ENCODE measurements around the gene DLG2.

The DLG2 gene

DNA sequence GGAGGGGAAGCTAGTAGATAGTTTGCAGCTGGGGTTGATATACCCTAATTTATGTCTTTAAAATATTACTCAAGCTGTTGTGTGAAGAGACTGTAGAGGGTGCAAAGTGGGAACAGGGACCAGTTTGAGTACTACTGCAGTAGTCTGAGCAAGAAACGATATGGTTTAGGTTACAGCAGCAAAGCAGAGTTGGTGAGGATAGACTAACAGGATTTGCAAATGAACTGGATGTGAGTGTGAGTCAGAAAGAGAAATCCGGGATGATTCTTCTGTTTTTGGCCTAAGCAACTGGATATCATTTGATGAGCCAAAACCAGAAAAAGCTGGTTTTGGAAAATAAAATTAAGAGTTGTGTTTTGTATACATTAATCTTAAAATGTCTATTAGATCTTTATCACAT, 1591.5 kb downstream of the DLG2 start:
- DNase-seq, result no peak

DNA sequence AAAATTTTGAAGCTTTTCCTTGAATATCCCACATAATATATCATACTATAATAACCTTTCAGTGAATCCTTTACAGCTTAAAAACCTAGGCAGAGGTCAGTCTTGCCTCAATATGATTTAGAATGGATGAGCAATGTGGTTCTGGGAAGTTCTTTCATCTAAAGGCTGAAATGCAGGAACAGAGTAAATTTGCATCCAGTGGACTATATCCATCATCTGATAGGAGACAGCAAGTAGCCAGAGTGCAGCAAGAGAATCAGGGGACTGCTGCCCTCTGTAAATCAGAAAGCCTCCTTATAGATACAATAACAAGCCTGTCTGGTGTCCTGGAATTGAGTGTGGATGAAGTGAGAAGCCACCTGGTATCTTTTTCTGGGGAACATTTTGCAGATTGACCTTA, 1592.7 kb downstream of the DLG2 start:
- DNase-seq, result no peak

- no peak for DNase-seq
These were observed 1602.9 kb downstream of the DLG2 start for GRCh38 chr11:84024266-84024665.

GRCh38 chr11:84022695-84023094, 1604.4 kb downstream of the DLG2 start:
- DNase-seq, result no peak

- no peak for DNase-seq
These were observed 1604.9 kb downstream of the DLG2 start for GRCh38 chr11:84022201-84022600.

- no peak for DNase-seq
These were observed 1605.9 kb downstream of the DLG2 start for GRCh38 chr11:84021291-84021690.

DNA sequence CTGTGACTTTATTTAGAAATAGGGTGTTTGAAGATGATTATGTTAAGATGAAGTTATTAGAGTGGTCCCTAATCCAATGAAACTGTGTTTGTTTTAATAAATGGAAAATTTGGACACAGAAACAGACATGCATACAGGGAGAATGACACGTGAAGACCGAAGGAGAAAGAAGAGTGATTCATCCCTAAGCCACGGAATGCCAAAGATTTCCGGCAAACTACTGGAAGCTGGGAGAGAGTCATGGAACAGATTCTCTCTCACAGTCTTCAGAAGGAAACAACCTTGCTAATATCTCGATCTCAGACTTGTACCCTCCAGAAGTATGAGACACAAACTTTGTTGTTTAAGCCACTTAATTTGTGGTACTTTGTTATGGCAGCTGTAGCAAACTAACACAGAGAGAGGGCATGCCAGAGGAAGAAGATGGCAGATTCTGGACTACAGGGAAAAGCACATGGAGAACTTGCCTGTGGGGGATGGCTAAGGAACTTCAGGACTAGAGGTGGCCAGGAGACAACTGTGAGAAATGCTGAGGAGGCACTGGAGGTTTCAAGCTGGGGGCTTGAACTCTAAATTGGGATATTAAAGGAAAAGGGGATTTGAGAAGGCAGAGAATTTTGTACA, 1607.5 kb downstream of the DLG2 start:
- no peak for DNase-seq

GRCh38 chr11:84014539-84014938, 1612.6 kb downstream of the DLG2 start:
- no peak for DNase-seq

DNA sequence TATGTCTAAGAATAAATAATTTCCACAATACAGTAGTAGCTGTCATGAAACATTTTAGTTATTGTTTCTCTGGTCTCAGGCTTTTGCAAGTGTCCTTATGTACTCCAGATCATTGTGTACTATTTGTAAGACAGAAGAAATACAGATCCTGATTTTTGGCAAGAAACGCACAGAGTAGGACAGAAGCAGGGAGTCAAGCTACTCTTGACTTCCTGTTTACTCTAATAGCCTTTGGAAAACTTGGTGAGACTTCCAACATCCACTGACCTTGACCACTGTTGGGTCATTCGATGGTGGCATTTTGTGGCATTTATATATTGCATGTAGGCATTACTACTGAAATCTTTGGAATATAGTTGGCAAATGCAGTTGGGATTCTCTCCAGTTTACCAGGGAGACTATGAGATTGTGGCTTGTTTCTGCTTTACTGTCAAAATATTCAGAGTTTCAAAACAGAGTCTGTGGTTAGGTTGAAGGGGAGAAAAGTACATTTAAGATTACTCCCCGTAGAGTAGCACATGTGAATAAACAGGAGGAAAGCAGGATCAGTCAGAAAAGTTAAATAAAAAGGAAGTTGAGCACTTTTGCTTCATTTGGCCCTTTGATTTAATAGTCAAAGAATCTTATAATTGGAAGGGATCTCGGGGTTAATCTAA, 1614.8 kb downstream of the DLG2 start:
- no peak for DNase-seq

- no peak for DNase-seq
These were observed 1624.0 kb downstream of the DLG2 start for GRCh38 chr11:84003181-84003580.

DNA sequence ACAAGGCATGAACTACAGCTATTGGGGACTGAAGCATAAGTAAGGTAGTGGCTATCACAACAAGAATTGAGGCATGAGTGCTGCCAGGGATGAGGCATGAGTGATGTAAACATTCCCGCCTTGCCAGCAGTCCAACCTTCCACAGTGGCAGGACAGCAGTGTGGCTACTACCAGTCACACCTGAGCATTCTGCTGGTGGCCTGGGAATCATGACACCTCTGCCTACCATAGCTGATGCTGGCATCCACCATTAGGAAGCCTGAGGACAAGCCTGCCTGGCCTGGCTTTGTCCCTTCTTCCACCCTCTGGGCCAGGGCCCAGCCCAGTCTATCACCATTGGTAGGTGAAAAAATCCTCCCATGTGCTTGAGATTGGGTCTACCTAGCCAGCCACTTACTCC, 1628.2 kb downstream of the DLG2 start:
- no peak for DNase-seq

- no peak for DNase-seq
These were observed 1636.9 kb downstream of the DLG2 start for GRCh38 chr11:83990160-83990733.

GRCh38 chr11:83982825-83983224, 1644.3 kb downstream of the DLG2 start:
- no peak for DNase-seq

GRCh38 chr11:83979593-83979992, 1647.6 kb downstream of the DLG2 start:
- no peak for DNase-seq

GRCh38 chr11:83978942-83979341, 1648.2 kb downstream of the DLG2 start:
- no peak for DNase-seq

- DNase-seq, result no peak
These were observed 1651.1 kb downstream of the DLG2 start for GRCh38 chr11:83976086-83976485.

- no peak for DNase-seq
These were observed 1654.6 kb downstream of the DLG2 start for GRCh38 chr11:83972536-83972935.

DNA sequence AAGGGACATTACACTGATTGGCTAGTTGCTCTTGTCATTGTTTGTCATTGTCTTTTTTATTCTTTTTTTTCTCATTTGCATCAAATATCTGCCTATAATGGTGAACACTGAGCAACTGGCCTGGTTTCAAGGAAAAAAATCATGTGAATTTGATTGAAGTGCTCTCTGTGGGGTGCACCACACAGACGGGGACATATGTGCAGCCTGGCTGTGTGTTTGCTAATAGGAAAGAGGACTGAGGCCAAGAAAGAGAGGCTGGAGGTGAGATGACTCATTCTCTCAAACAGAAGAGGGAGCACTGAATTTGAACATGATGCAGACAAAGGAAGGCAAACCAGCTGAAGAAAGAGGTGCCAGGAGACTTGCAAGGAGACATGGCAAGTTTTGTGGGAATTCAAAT, 1656.1 kb downstream of the DLG2 start:
- DNase-seq, result no peak

DNA sequence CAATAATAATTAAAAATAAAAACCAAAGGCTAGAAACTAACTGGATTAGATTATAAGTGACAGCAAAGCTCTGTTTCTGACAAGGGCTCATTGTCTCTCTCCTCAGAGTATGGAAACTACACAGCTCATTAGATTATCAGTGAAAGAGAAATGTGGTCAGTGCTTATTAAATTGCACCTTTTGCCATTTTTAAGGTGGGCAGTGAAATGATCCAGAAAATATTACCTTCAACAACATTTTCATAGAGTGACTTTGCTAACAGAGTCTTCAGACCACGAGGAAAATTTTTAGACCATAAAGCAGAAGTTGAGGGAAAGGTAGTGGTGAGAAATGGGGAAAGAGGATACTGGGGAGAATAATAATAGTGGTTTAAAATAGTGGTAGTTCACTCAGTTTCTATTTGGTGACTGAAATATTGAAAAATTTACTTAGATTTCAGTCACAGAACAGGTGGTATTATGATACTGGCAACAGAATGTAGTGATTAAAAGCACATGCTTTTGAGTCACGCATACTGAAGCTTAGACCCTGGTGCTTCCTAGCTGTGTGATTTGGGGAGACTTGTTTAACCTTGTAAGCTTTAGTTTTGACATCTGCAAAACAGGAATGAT, 1657.0 kb downstream of the DLG2 start:
- DNase-seq, result no peak

- DNase-seq, result no peak
These were observed 1669.9 kb downstream of the DLG2 start for GRCh38 chr11:83957038-83957900.

- DNase-seq, result no peak
These were observed 1670.9 kb downstream of the DLG2 start for GRCh38 chr11:83956119-83956697.

GRCh38 chr11:83954780-83955179, 1672.4 kb downstream of the DLG2 start:
- no peak for DNase-seq

DNA sequence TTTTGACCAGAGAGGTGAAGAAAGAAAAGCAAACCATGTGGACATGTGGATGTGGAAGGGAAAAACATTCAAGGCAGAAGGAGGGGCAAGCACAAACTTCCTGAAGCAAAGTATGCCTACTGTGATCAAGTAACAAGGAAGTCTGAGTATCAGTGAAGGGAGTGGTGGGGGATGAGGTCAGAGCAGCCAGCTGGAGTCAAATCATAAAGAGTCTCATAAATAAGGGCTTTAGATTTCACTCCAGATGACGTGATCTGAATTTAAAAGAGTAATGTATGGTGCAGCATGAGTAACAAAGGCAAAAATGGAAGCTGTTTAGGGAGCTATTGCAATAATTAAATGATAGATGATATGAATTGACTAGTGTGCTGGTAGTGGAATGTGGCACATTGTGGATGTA, 1675.6 kb downstream of the DLG2 start:
- DNase-seq, result no peak

Measured in activated CD8-positive, alpha-beta memory T cell treated with anti-CD3 and anti-CD28 coated beads for 24 hours (primary cell).